Measurements from ENCODE around the gene FAM107B. TPM values are rescaled to one million over a fixed set of nuclear protein-coding genes. Genes with fewer than 3 reads are reported as not detected.

Gene FAM107B
- total RNA-seq, 1 donor from 2014 or later = 50.9 TPM

- Mint-ChIP-seq H3K36me3 (peaks cover 4% of the 10 kb centered on the region), H3K4me1 (ENCODE audit: unreplicated experiment) (peaks cover 29% of the 10 kb centered on the region), H3K4me3 (no peak overlapping the region), H3K27ac (no peak overlapping the region), H3K9me3 (peaks cover 4% of the 10 kb centered on the region), H3K27me3 (no peaks in the 10 kb centered on the region)
- no peak for DNase-seq (ENCODE audit: extremely low spot score, unreplicated experiment)
- TF ChIP-seq CTCF (conservative IDR thresholded peaks at IDR 0.05) = no peak
These were observed 22.8 kb downstream of the FAM107B start for GRCh38 chr10:14751921-14752320.

GRCh38 chr10:14751014-14751896 is 23.4 kb downstream of the FAM107B start:
- no peak for TF ChIP-seq CTCF (conservative IDR thresholded peaks at IDR 0.05)
- H3K4me1 Mint-ChIP-seq (ENCODE audit: unreplicated experiment) = peaks cover 29% of the 10 kb centered on the region
- H3K27me3 Mint-ChIP-seq = no peaks in the 10 kb centered on the region
- H3K4me3 Mint-ChIP-seq = no peak overlapping the region
- DNase-seq (ENCODE audit: extremely low spot score, unreplicated experiment) = no peak
- peaks cover 4% of the 10 kb centered on the region for H3K9me3 Mint-ChIP-seq
- no peak overlapping the region for H3K27ac Mint-ChIP-seq
- peaks cover 4% of the 10 kb centered on the region for H3K36me3 Mint-ChIP-seq

- Mint-ChIP-seq H3K9me3 (peaks cover 4% of the 10 kb centered on the region), H3K4me3 (no peak overlapping the region), H3K4me1 (ENCODE audit: unreplicated experiment) (peaks cover 29% of the 10 kb centered on the region), H3K27ac (peak overlapping the region; percentile 11), H3K36me3 (peaks cover 4% of the 10 kb centered on the region), H3K27me3 (no peaks in the 10 kb centered on the region)
- no peak for DNase-seq (ENCODE audit: extremely low spot score, unreplicated experiment)
- no peak for TF ChIP-seq CTCF (conservative IDR thresholded peaks at IDR 0.05)
These were observed 25.5 kb downstream of the FAM107B start for GRCh38 chr10:14749070-14749809.

GRCh38 chr10:14748441-14748840 is 26.3 kb downstream of the FAM107B start:
- TF ChIP-seq CTCF (conservative IDR thresholded peaks at IDR 0.05) = no peak
- Mint-ChIP-seq H3K27me3 (no peaks in the 10 kb centered on the region), H3K4me3 (no peak overlapping the region), H3K27ac (peak overlapping the region; percentile 34), H3K4me1 (ENCODE audit: unreplicated experiment) (peaks cover 29% of the 10 kb centered on the region), H3K36me3 (peaks cover 4% of the 10 kb centered on the region), H3K9me3 (peaks cover 4% of the 10 kb centered on the region)
- no peak for DNase-seq (ENCODE audit: extremely low spot score, unreplicated experiment)

- Mint-ChIP-seq H3K4me1 (ENCODE audit: unreplicated experiment) (peaks cover 6% of the 10 kb centered on the region), H3K36me3 (no peaks in the 10 kb centered on the region), H3K4me3 (no peak overlapping the region), H3K27ac (no peak overlapping the region), H3K27me3 (no peaks in the 10 kb centered on the region), H3K9me3 (peaks cover 11% of the 10 kb centered on the region)
- TF ChIP-seq CTCF (conservative IDR thresholded peaks at IDR 0.05) = no peak
- no peak for DNase-seq (ENCODE audit: extremely low spot score, unreplicated experiment)
These were observed 31.9 kb downstream of the FAM107B start for GRCh38 chr10:14742815-14743214.

All from type B pancreatic cell (in vitro differentiated cells).